Measurements from ENCODE around the gene S100A6.

The S100A6 gene

DNA sequence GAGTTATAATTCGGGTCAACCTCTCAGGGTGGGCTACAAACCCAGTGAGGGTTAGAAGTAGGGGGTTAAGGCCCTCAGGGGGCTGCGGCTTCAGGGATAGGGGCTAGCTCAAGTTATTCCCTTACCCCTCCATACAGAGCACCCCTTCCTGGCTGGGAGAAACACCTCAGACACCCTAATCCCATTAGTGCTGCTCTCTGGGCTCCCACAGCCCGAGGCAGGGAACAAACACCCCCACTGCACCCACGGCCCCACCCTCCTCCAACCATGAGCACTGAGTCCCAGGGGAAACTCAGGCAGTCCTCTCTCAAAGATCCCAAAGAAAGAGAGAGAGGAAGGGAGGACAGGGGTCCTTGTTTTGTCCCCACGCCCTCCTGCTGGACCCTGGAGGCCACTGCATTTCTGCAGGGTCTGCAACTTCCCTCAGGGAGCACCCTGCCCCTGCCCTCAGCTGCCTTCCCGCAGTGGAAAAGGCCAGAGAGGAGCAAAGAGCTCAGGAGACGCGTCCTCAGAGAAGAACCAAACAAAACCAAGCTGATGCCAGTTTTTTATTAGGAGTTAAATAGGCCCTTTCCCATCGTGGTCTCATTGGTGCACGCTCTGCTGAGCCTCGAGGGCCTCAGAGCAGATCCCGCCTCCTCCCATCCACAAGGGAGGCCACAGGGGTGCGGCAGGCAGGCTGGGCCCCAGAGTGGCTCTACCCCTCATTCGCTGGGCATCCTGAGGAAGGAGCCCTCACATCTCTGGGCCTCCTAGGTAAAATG, 11.2 kb upstream of the S100A6 start:
- TF ChIP-seq JUND (IDR thresholded peaks at IDR 0.05; ENCODE audit: low read depth), result no peak
- no peak for DNase-seq (ENCODE audit: low read depth in 1 of 2, low spot score in 1 of 2)
- in situ Hi-C loops (cut with HindIII; ENCODE audit: low pct_unique_long_range_greater_than_20kb, low sequenced_read_pairs), result no loop called here

DNA sequence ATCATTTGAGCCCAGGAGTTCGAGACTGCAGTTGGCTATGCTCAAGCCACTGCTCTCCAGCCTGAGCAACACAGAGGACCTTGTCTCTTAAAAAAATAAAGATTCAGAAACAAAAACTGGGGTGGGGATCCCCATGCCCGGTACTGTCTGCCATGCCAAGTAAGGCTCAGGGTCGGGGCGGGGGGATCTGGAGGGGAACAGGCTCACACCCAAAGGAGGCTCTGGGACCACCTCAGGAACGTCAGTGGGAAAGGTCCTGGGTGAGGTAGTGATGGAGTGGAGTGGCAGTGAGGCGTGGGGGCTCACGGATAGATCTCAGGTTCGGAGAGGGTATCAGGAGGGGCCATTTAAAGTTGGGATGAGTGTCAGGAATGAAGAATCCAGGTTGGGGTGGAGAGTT, 10.6 kb upstream of the S100A6 start:
- TF ChIP-seq JUND (IDR thresholded peaks at IDR 0.05; ENCODE audit: low read depth), result no peak
- in situ Hi-C loops (cut with HindIII; ENCODE audit: low pct_unique_long_range_greater_than_20kb, low sequenced_read_pairs), result no loop called here
- no peak for DNase-seq (ENCODE audit: low read depth in 1 of 2, low spot score in 1 of 2)

DNA sequence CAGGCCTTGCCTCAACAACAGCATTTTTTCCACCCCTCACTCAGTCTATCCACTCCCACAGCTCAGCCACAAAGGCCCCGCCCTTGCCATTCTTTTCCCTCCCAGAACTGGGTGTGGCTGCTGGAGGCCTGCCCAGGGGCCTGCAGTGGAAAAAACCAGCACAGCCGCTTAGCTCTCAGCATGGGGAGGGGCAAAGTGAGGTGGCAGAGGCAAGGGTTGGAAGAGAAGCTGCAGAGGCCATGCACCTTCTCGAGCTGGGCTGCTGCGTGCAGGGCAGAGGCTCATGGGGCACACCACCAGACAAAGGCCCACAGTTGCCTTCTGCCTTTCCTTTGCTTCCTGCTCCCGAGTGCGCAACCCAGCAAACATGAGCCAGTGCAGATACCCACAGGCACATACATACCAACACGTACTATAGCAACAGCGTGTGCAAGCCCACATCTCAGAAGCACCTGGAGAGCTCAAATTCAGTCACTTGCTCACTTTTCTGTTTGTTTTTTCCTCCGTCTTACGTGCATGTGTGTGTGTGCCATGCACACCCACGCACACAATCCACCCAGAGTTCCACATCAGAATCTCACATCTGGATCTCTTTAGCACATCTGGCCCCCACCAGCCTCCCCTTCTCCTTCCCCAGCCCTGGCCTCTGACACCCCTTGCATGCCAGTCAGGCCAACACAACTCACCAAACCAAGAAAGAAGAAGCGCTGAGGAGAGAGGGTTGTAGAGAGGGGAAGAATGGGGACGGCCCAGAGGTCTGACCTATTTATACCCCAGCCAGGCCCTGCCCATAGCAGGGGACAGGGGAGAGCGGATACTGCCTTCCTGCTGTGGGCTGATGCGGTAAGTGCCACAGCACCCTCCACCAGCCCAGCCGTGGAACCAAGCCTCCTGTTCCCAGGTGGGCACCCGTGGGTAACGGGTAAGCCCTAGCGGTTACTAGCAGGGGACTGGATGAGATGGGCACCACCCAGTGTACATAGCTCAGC, 9.6 kb upstream of the S100A6 start, which contains the start of gene S100A4:
Gene S100A4, minus strand, starts transcription at position 740 of the 989 bp plus-strand sequence. CDS start 1,012 bp downstream, outside the sequence.
- no peak for TF ChIP-seq JUND (IDR thresholded peaks at IDR 0.05; ENCODE audit: low read depth)
- peak; percentile 92 to 98 for DNase-seq (ENCODE audit: low read depth in 1 of 2, low spot score in 1 of 2)
- in situ Hi-C loops (cut with HindIII; ENCODE audit: low pct_unique_long_range_greater_than_20kb, low sequenced_read_pairs), result no loop called here

DNA sequence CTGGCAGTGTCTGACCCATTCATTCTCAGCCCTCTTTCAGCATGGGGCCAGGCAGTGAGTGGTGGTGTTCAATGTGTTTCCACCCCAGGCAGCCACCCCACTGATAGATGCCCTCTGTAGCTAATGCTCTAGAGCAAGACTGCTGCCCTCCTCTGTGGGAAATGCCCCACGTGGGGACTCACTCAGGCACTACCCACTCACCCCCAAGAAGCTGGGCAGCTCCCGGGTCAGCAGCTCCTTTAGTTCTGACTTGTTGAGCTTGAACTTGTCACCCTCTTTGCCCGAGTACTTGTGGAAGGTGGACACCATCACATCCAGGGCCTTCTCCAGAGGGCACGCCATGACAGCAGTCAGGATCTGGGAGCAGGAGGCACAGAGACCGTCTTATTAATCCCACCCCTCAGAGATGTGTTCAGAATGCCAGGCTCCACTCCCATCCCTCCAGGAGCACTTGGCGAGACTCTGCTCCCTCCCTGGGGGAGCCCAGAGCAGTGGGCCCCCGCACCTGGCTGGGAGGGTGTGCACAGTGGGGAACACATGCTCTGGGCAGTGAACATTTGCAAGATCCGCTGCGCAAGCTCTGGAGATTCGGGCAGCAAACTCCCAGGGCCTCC, 8.8 kb upstream of the S100A6 start:
- no peak for DNase-seq (ENCODE audit: low read depth in 1 of 2, low spot score in 1 of 2)
- in situ Hi-C loops (cut with HindIII; ENCODE audit: low pct_unique_long_range_greater_than_20kb, low sequenced_read_pairs), result no loop called here
- no peak for TF ChIP-seq JUND (IDR thresholded peaks at IDR 0.05; ENCODE audit: low read depth)

DNA sequence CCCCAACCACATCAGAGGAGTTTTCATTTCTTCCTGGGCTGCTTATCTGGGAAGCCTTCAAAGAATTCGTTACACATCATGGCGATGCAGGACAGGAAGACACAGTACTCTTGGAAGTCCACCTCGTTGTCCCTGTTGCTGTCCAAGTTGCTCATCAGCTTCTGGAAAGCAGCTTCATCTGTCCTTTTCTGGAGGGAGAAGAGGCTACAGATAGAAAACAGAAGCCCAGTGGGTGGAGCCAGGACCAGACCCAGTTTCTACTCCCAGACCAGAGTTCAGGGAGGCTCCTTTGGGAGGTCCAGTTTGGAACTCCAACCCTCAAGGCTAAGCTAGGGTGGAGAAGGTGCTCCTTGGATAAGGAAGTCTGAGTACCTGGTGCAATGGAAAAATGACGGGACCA, 7.9 kb upstream of the S100A6 start:
- no peak for DNase-seq (ENCODE audit: low read depth in 1 of 2, low spot score in 1 of 2)
- in situ Hi-C loops (cut with HindIII; ENCODE audit: low pct_unique_long_range_greater_than_20kb, low sequenced_read_pairs), result no loop called here
- no peak for TF ChIP-seq JUND (IDR thresholded peaks at IDR 0.05; ENCODE audit: low read depth)

DNA sequence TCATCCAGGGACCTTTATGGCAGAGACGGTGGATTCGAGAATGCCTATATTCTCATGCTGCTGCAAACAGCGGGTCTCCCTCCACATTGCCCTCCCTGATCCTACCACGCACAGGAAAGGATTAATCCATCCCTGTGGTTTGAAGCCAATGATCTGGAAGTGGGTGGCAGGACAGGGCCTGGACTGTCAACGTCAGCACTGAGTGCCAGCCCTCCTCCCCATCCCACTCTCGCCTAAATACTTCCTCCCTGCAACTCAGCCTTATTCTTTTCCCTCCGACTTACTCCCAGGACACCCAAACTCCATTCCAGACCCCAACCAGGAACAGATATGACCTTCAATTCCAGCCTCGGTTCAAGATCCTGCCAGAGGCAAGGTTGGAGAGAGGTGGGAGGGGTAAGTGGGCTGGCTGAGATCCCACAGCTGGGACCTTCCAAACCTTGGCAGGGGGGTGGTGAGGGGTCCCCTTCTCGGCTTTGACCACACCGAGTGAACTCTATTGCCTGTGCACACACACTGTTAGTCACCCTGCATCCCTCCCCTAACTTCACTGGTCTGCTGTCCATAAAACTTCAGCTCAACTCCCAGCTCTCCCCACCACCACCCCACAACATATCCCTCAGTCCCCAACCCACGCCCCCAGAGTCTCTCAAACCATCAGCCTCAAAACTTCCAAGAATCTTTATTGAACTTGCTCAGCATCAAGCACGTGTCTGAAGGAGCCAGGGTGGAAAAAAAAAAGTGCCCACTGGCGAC, 7.3 kb upstream of the S100A6 start:
- DNase-seq (ENCODE audit: low read depth in 1 of 2, low spot score in 1 of 2), result no peak
- in situ Hi-C loops (cut with HindIII; ENCODE audit: low pct_unique_long_range_greater_than_20kb, low sequenced_read_pairs), result no loop called here
- no peak for TF ChIP-seq JUND (IDR thresholded peaks at IDR 0.05; ENCODE audit: low read depth)

DNA sequence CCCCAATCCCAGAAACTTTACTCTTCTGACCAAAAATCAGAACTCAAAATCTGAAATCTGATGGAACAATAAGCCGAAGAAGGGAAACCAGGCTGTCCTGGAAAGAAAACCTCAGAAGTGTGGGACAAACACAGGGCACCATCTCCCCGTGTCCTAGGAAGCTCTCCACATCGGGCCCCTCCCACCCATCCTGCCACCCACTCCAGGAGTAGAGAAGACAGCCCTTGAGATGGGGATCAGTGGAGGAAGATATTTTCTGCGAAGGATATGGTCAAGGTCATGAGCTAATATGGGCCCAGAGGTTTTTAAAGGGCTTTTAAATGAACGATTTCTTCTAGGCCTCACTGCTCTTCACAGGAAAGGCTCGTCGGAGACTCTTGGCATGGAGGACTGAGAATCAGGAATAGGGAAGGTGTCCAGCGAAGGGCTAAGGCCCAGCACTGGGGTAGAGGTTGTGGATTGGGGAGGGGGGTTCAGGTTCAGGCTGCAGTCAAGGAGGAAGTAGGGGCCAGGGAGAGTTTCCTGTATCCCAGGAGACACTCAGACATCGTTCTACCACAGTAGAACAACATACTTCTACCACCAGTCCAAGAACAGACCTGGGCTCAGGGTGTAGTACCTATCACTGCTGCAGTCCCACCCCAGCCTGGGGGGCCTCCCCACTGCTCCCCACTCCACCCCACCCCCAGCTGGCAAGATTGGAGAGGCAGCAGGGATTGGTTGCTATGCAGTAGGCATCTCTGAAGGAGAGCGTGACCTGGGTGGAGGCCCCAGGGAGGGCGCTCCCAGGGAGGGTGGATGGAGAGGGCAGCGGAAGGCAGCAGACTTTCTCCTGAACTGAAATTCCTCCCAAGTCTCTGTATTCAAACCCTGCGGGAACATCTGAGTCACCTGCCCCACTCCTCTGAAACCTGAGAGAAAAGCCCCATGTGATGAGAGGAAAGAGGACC, 6.1 kb upstream of the S100A6 start:
- TF ChIP-seq JUND (IDR thresholded peaks at IDR 0.05; ENCODE audit: low read depth), result no peak
- no peak for DNase-seq (ENCODE audit: low read depth in 1 of 2, low spot score in 1 of 2)
- in situ Hi-C loops (cut with HindIII; ENCODE audit: low pct_unique_long_range_greater_than_20kb, low sequenced_read_pairs), result no loop called here

DNA sequence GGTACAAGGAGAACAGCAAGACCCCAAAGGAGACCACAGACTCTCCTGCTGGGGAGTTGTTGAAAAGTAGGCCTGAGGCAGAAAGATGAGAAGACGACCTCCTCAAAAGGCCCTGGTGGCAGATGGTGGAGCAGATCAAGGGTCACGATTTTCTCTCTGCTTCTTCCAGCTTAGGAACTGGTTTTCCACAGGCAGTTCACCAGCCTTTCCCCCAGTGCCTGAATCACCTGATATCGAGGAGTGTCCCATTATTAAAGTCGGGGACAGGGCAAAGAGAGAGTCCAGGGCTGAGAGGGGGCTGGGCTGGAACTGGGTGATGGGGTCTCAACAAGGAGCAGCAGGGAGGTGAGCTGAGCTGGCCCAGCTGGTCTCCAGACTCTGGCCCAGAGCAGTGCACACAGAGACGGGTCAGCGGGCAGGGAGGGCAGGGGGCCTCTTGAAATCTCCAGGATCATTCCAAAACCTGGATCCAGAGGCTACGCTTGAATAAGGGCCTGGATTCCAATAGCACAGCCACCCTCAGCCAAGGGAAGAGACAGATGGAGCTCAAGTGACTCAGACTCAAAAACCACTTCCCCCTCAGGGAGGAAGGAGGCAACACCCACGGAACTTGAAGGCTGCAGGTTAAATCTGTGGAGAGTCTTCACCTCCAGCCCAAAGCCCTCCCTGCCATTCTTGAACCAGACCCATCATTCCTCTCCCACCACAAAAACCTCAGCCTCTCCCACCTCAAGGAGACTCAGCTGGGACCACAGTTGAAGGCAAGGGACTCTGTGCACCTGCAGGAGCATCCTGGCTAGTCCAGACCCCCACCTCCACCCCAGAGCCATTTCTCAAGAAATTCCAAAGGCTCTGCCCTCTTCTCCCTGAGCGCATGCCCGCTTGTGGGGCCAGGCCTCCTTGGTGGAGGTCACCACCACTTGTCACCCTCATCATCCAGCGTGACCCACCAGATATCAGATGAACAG, 4.9 kb upstream of the S100A6 start, which contains the start of gene S100A5:
Gene S100A5, minus strand, starts transcription at position 541 of the 968 bp plus-strand sequence. CDS start 743 bp downstream, outside the sequence.
- in situ Hi-C loops (cut with HindIII; ENCODE audit: low pct_unique_long_range_greater_than_20kb, low sequenced_read_pairs), result no loop called here
- no peak for TF ChIP-seq JUND (IDR thresholded peaks at IDR 0.05; ENCODE audit: low read depth)
- no peak for DNase-seq (ENCODE audit: low read depth in 1 of 2, low spot score in 1 of 2)

DNA sequence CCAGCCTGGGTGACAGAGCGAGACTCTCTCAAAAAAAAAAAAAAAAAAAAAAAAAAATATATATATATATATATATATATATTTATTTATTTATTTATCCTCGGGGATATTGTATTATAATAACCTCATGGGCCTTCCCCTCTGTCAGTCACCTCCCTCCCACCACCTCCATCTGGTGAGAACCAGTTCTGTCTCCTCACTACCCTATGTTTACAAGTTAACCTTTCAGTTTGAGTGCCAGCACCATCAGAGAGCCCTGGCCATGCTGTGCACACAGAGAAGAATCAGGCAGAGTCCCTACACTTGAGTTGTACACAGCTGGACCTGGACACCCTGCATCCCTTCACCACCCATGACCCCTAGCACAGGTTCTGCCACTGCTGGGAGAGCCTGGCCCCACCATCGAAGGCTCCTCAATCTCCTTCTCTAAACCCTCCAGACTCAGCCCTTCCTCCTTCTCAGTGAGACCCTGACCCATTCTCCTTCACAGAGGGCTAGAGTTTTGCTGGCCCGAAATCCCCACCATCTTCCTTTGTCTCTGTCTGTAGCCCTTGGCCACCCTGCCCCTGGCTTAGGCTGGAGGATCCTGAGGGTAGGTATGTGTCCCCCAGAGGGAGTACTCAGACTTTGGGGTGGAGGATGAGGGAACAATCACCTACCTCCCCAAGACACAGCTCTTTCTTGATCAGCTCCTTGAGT, 3.8 kb upstream of the S100A6 start:
- TF ChIP-seq JUND (IDR thresholded peaks at IDR 0.05; ENCODE audit: low read depth), result no peak
- in situ Hi-C loops (cut with HindIII; ENCODE audit: low pct_unique_long_range_greater_than_20kb, low sequenced_read_pairs), result no loop called here
- DNase-seq (ENCODE audit: low read depth in 1 of 2, low spot score in 1 of 2), result no peak
